A549 (cell line): Measurements from ENCODE around the gene KCNQ1.

ENCODE experiments used
- BCL3 ChIP-seq: fragments of >200 bp; sonication (Bioruptor Twin); formaldehyde crosslinking; IDR thresholded peaks from 3 replicates; pipeline ENCODE4 v1.6.1; 2016
- HOXA7 ChIP-seq: fragments of 250-450 bp; sonication (Bioruptor Pico); IDR thresholded peaks from 2 replicates; pipeline ENCODE4 v1.5.0; 2020; ENCODE audit warnings: mild to moderate bottlenecking, moderate library complexity
- POLR2A ChIP-seq: IDR thresholded peaks from 2 replicates; pipeline ENCODE4 v1.6.1; 2012; ENCODE audit warnings: mild to moderate bottlenecking, low read length
- RARB ChIP-seq: fragments of 250-450 bp; sonication (Bioruptor Pico); IDR thresholded peaks from 2 replicates; pipeline ENCODE4 v1.8.0; 2021; ENCODE audit warnings: mild to moderate bottlenecking, moderate library complexity
- ZSCAN20 ChIP-seq: fragments of 250-450 bp; sonication (Bioruptor Pico); IDR thresholded peaks from 2 replicates; pipeline ENCODE4 v1.8.0; 2022; ENCODE audit warnings: mild to moderate bottlenecking, moderate library complexity

GRCh38 chr11:2580571-2581001, 135.8 kb downstream of the KCNQ1 start:
- no peak for TF ChIP-seq HOXA7 (CRISPR knock-in tag)
- TF ChIP-seq POLR2A = no peak
- no peak for TF ChIP-seq BCL3
- TF ChIP-seq RARB = no peak
- TF ChIP-seq ZSCAN20 (CRISPR knock-in tag) = no peak
